Activated B cell treated with CpG ODN at 0.5 μM for 24 hours (primary cell): Measurements from ENCODE around the gene RASAL2. TPM values are rescaled to one million over a fixed set of nuclear protein-coding genes. Genes with fewer than 3 reads are reported as not detected.

Experiments
- ATAC-seq: fragments of 200-7000 bp; cut with Tn5 transposase; one replicate; pipeline ENCODE4 v1.10.0; 2021; ENCODE audit warnings: low read depth, mild to moderate bottlenecking, moderate library complexity
- CTCF ChIA-PET: fragments of 350-600 bp; sonication (Branson Sonifier 250); formaldehyde crosslinking; loops from one replicate; lab custom pipeline; 2021; ENCODE audit warnings: antibody characterized with exemption; lab: Charles Lee
- POLR2A ChIA-PET: fragments of 350-600 bp; sonication (Branson Sonifier 250); formaldehyde crosslinking; loops from one replicate; lab custom pipeline; 2021; ENCODE audit warnings: antibody characterized with exemption; lab: Charles Lee
- DNase-seq: peaks from one replicate; pipeline ENCODE4 v3.0.0; 2022
- H3K27ac Mint-ChIP-seq: one replicate; pipeline ENCODE4 v1.8.0; 2020; ENCODE audit warnings: mixed read lengths
- H3K27me3 Mint-ChIP-seq: one replicate; pipeline ENCODE4 v1.8.0; 2021; ENCODE audit warnings: mixed read lengths
- H3K36me3 Mint-ChIP-seq: one replicate; pipeline ENCODE4 v1.8.0; 2021; ENCODE audit warnings: low read depth, mixed read lengths
- H3K4me1 Mint-ChIP-seq: one replicate; pipeline ENCODE4 v1.8.0; 2021; ENCODE audit warnings: mixed read lengths
- H3K4me3 Mint-ChIP-seq: one replicate; pipeline ENCODE4 v1.8.0; 2020; ENCODE audit warnings: mild to moderate bottlenecking, mixed read lengths
- H3K9me3 Mint-ChIP-seq: one replicate; pipeline ENCODE4 v1.8.0; 2020; ENCODE audit warnings: mixed read lengths
- intact Hi-C: fragments of 100-400 bp; cut with micrococcal nuclease; formaldehyde crosslinking; loops from one replicate; pipeline ENCODE4 v1.15.1; 2024
- total RNA-seq: library from RNA; stranded (reverse); gene quantifications from 2 replicates; pipeline ENCODE4 v1.2.3, GENCODE V29; 2022
- TF ChIP-seq, protein P1 (sequence below): fragments of 200-600 bp; IDR thresholded peaks from one replicate; pipeline ENCODE4 v1.8.0; 2022; ENCODE audit warnings: antibody characterized with exemption, mild to moderate bottlenecking

The RASAL2 gene
- total RNA-seq, 1 donor from 2014 or later: 0.16 TPM

DNA sequence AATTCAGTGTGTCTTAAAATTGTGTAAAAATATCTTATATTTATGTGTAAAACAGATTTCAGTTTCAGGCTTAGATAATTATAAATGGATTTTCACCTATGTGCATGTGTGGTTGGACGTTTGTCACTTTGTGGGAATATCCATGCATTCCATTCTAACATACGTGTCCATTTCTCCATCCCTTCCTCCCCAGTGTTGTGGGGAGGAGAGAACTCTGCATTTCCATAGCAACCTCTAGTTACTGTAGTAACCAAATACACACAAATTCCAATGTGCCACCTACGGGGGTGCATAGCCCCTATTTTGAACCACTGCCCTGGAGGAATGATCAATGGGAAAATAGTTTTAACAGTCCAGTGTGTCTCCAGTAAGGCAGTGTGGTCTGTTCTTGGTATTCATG, 79.0 kb downstream of the RASAL2 start:
- no peak overlapping the region for H3K27ac Mint-ChIP-seq
- no peak for DNase-seq
- intact Hi-C loops: no loop called here
- no peak overlapping the region for H3K4me3 Mint-ChIP-seq
- ChIA-PET POLR2A (no interaction called here), CTCF (no interaction called here)
- H3K9me3 Mint-ChIP-seq: no peaks in the 10 kb centered on the region
- no peaks in the 10 kb centered on the region for H3K36me3 Mint-ChIP-seq
- no peaks in the 10 kb centered on the region for H3K4me1 Mint-ChIP-seq
- peaks cover 4% of the 10 kb centered on the region for H3K27me3 Mint-ChIP-seq
- no peak for ATAC-seq
- TF ChIP-seq, protein P1, sequence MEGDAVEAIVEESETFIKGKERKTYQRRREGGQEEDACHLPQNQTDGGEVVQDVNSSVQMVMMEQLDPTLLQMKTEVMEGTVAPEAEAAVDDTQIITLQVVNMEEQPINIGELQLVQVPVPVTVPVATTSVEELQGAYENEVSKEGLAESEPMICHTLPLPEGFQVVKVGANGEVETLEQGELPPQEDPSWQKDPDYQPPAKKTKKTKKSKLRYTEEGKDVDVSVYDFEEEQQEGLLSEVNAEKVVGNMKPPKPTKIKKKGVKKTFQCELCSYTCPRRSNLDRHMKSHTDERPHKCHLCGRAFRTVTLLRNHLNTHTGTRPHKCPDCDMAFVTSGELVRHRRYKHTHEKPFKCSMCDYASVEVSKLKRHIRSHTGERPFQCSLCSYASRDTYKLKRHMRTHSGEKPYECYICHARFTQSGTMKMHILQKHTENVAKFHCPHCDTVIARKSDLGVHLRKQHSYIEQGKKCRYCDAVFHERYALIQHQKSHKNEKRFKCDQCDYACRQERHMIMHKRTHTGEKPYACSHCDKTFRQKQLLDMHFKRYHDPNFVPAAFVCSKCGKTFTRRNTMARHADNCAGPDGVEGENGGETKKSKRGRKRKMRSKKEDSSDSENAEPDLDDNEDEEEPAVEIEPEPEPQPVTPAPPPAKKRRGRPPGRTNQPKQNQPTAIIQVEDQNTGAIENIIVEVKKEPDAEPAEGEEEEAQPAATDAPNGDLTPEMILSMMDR: no peak

DNA sequence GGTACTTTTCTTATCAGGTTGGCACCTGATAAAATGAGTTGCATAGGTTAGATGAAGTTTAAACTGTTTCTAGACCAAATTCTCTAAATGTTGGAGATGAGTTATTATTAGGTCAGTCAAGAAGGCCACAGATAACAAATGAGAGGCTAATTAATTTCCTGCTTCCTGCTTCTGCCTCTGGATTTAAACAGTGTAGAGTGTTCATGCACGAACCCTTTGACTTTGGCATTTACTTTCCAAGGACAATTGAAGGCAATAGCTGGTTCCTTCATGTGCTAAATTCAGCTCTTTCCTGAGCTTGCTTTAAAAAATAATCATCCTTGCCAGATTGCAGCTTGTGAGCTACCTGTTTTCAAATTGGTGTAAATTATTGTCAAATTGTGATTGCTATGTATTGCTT, 80.6 kb downstream of the RASAL2 start:
- Mint-ChIP-seq H3K27ac (no peak overlapping the region), H3K27me3 (peaks cover 3% of the 10 kb centered on the region), H3K4me3 (no peak overlapping the region), H3K36me3 (no peaks in the 10 kb centered on the region), H3K4me1 (no peaks in the 10 kb centered on the region), H3K9me3 (no peaks in the 10 kb centered on the region)
- intact Hi-C loops: no loop called here
- CTCF ChIA-PET: no interaction called here
- no peak for DNase-seq
- no peak for ATAC-seq
- POLR2A ChIA-PET: no interaction called here
- TF ChIP-seq, protein P1: no peak

DNA sequence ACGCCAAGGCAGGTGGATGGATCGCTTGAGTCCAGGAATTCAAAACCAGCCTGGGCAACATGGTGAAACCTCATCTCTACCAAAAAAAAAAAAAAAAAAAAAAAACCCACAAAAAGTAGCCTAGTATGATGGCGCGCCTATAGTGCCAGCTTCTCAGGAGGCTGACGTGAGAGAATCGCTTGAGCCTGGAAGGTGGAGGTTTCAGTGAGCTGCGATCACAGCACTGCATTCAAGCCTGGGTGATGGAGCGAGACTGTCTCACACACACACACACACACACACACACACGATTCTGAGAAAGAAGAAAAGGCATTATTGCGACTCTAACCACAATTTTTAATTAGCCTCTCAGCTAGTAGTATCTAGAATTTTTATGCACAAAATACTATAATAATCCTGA, 86.5 kb downstream of the RASAL2 start:
- CTCF ChIA-PET: no interaction called here
- intact Hi-C loops: no loop called here

DNA sequence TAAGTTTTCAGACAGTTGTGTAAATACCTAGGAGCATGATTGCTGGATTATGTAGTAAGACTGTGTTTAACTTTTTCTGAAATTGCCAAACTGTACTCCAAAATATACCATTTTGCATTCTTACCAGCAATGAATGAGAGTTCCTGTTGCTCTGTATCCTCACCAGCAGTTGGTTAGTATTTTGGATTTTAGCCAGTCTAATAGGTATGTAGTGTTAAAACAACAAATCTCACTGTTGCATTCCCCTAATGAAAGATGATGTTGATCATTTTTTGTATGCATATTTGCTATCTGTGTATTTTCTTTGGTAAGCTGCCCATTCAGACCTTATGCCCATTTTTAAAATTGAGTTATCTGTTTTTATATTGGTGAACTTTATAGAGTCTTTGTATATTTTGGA, 89.9 kb downstream of the RASAL2 start:
- no peaks in the 10 kb centered on the region for H3K36me3 Mint-ChIP-seq
- TF ChIP-seq, protein P1: no peak
- POLR2A ChIA-PET: no interaction called here

More for the DNA sequence above, 86.5 kb downstream of the RASAL2 start:
- Mint-ChIP-seq H3K27me3 (peaks cover 10% of the 10 kb centered on the region), H3K4me1 (no peaks in the 10 kb centered on the region), H3K9me3 (no peaks in the 10 kb centered on the region), H3K36me3 (no peaks in the 10 kb centered on the region), H3K4me3 (no peak overlapping the region), H3K27ac (no peak overlapping the region)
- no peak for ATAC-seq
- TF ChIP-seq, protein P1: no peak
- POLR2A ChIA-PET: no interaction called here
- DNase-seq: no peak

DNA sequence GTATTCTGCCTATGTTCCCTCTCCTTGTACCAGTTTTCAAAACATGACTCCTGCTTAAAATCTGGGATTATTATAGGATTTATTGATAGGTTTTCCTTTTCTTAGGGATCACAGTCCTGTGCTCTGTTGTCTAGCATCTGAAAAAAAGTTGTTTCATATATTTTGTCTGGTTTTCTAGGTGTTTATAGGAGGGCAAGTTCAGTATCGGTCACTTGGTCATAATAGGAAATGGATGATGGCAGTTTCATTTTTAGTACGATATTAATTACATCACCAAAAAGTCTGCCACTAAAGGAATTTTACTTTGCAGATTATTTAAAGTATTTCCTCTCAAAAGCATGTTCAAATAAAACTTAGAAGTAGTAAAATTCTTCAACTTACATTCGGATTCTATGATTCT, 94.4 kb downstream of the RASAL2 start:
- POLR2A ChIA-PET: no interaction called here
- Mint-ChIP-seq H3K27ac (no peak overlapping the region), H3K9me3 (no peaks in the 10 kb centered on the region), H3K36me3 (no peaks in the 10 kb centered on the region), H3K4me3 (no peak overlapping the region), H3K27me3 (peaks cover 20% of the 10 kb centered on the region), H3K4me1 (peaks cover 3% of the 10 kb centered on the region)
- DNase-seq (no peak), ATAC-seq (no peak)
- TF ChIP-seq, protein P1: no peak
- CTCF ChIA-PET: no interaction called here
- intact Hi-C loops: loop anchor here (5.0 kb wide), 1 partner anchor 156 kb away; no protein-coding TSS in a partner anchor

More for the DNA sequence above, 89.9 kb downstream of the RASAL2 start:
- no peak overlapping the region for H3K27ac Mint-ChIP-seq
- intact Hi-C loops: no loop called here
- DNase-seq (no peak), ATAC-seq (no peak)
- H3K4me1 Mint-ChIP-seq: no peaks in the 10 kb centered on the region
- H3K9me3 Mint-ChIP-seq: no peaks in the 10 kb centered on the region
- no peak overlapping the region for H3K4me3 Mint-ChIP-seq
- H3K27me3 Mint-ChIP-seq: peaks cover 16% of the 10 kb centered on the region
- CTCF ChIA-PET: no interaction called here
